Testis (tissue), 3 donors: Measurements from ENCODE around the gene RXRA. TPM values are rescaled to one million over a fixed set of nuclear protein-coding genes. Genes with fewer than 3 reads are reported as not detected.

Source experiments
- DNase-seq: peaks from one replicate; pipeline ENCODE4 v3.0.0-alpha.2; 2019
- H3K27ac ChIP-seq, 2 donors: fragments of 200-600 bp; sonication (generic); one replicate each; pipeline ENCODE4 v1.5.1; 2019
- H3K27me3 ChIP-seq: fragments of 200-600 bp; sonication (generic); one replicate; pipeline ENCODE4 v1.5.1; 2019
- H3K36me3 ChIP-seq: fragments of 200-600 bp; sonication (generic); one replicate; pipeline ENCODE4 v1.5.1; 2017; ENCODE audit warnings: low read depth; ENCODE audit errors: missing control alignments
- H3K4me1 ChIP-seq: fragments of 200-600 bp; sonication (generic); one replicate; pipeline ENCODE4 v1.5.1; 2019
- H3K4me3 ChIP-seq, 2 donors: fragments of 200-600 bp; sonication (generic); one replicate each; pipeline ENCODE4 v1.5.1; 2017 to 2019
- H3K9me3 ChIP-seq: fragments of 200-600 bp; sonication (generic); one replicate; pipeline ENCODE4 v1.5.1; 2017
- CTCF ChIP-seq, 3 experiments: fragments of 450-650 bp in 2 of 3; fragments of 200-600 bp in 1 of 3; sonication (generic) in 1 of 3; IDR thresholded peaks; one replicate each; pipeline ENCODE4 v1.5.1; 2016 to 2019; ENCODE audit warnings: antibody characterized with exemption in 3 of 3, mild to moderate bottlenecking in 2 of 3, moderate library complexity in 1 of 3
- POLR2A ChIP-seq: fragments of 450-650 bp; IDR thresholded peaks from one replicate; pipeline ENCODE4 v1.6.1; 2017; ENCODE audit warnings: antibody characterized with exemption, mild to moderate bottlenecking, moderate library complexity
- WGBS, 2 donors: methylation state at CpG; one replicate each; pipeline ENCODE4 v1.1.5; 2018; 5-methylcytosine and 5-hydroxymethylcytosine counted together
- intact Hi-C: fragments of 100-400 bp; cut with DNase I; formaldehyde crosslinking; loops from one replicate; pipeline ENCODE4 v1.15.1; 2023; ENCODE audit warnings: low total_unique reads
- polyA plus RNA-seq: library from polyadenylated mRNA; stranded (reverse); fragments of 350-450 nt; fragmentation: Illumina TruSeq; extraction: RNeasy Lipid Tissue Mini Kit (QIAGEN cat#74804); gene quantifications from one replicate; pipeline ENCODE4 v1.2.3, GENCODE V29; 2014; ENCODE audit warnings: low read depth, low replicate concordance; ENCODE audit not compliant: insufficient read depth
- total RNA-seq, 2 donors: library from RNA; depleted of rRNA; stranded (reverse); fragments of >200 nt; gene quantifications; one replicate each; pipeline ENCODE4 v1.2.3, GENCODE V29; 2016

RXRA gene
- total and polyA plus RNA-seq, 3 donors from 2014 or later = 31.3 to 61.0 (median 47.3) TPM

- Histone ChIP-seq H3K4me3 (no peak overlapping the region), H3K4me1 (peaks cover 37% of the 10 kb centered on the region), H3K27ac (no peak overlapping the region), H3K36me3 (no peaks in the 10 kb centered on the region), H3K27me3 (no peaks in the 10 kb centered on the region), H3K9me3 (no peaks in the 10 kb centered on the region)
- no peak for DNase-seq
- WGBS, 2 donors = 79 to 82% methylated on average over 13 to 35 of the region's 35 CpGs
- TF ChIP-seq CTCF (IDR thresholded peaks at IDR 0.05) (no peak), POLR2A (no peak)
- intact Hi-C loops = no loop called here
These were observed 65.3 kb downstream of the RXRA start for GRCh38 chr9:134391319-134392231.

GRCh38 chr9:134392900-134393299 is 66.6 kb downstream of the RXRA start:
- peaks cover 40% of the 10 kb centered on the region for H3K4me1 ChIP-seq
- WGBS, 2 donors = 84% methylated on average over 10 to 12 of the region's 12 CpGs
- H3K9me3 ChIP-seq = no peaks in the 10 kb centered on the region
- TF ChIP-seq POLR2A (no peak), CTCF (IDR thresholded peaks at IDR 0.05) (no peak)
- no peak for DNase-seq
- H3K36me3 ChIP-seq = no peaks in the 10 kb centered on the region
- intact Hi-C loops = no loop called here
- no peak overlapping the region for H3K4me3 ChIP-seq
- H3K27ac ChIP-seq = no peak overlapping the region
- no peaks in the 10 kb centered on the region for H3K27me3 ChIP-seq

- intact Hi-C loops = no loop called here
- 96 to 100% methylated on average over 2 to 7 of the region's 7 CpGs for WGBS, 2 donors
- H3K27me3 ChIP-seq = no peaks in the 10 kb centered on the region
- no peak for TF ChIP-seq POLR2A
- no peak for TF ChIP-seq CTCF (IDR thresholded peaks at IDR 0.05)
- no peak overlapping the region for H3K4me3 ChIP-seq
- H3K27ac ChIP-seq = no peak overlapping the region
- no peaks in the 10 kb centered on the region for H3K9me3 ChIP-seq
- DNase-seq = no peak
- peaks cover 40% of the 10 kb centered on the region for H3K4me1 ChIP-seq
- no peaks in the 10 kb centered on the region for H3K36me3 ChIP-seq
These were observed 67.5 kb downstream of the RXRA start for GRCh38 chr9:134393582-134394280.

GRCh38 chr9:134395002-134395517 is 68.8 kb downstream of the RXRA start:
- WGBS, 2 donors = 69 to 73% methylated on average over 14 to 16 of the region's 16 CpGs

More at GRCh38 chr9:134395002-134395517, 68.8 kb downstream of the RXRA start:
- intact Hi-C loops = no loop called here
- H3K36me3 ChIP-seq = no peaks in the 10 kb centered on the region
- no peaks in the 10 kb centered on the region for H3K9me3 ChIP-seq
- no peak overlapping the region for H3K27ac ChIP-seq
- DNase-seq = no peak
- H3K27me3 ChIP-seq = no peaks in the 10 kb centered on the region
- TF ChIP-seq CTCF (IDR thresholded peaks at IDR 0.05) (no peak), POLR2A (no peak)
- H3K4me1 ChIP-seq = peaks cover 33% of the 10 kb centered on the region
- H3K4me3 ChIP-seq = no peak overlapping the region
